ENCODE measurements around the gene DOCK8. TPM values are rescaled to one million over a fixed set of nuclear protein-coding genes. Genes with fewer than 3 reads are reported as not detected.

The DOCK8 gene
- total RNA-seq, 2 donors from 2014 or later, result 5.9 to 10.9 TPM

- H3K4me1 ChIP-seq, result no peaks in the 10 kb centered on the region
- no peak for ATAC-seq
- no peaks in the 10 kb centered on the region for H3K27me3 ChIP-seq
- no peaks in the 10 kb centered on the region for H3K9me3 ChIP-seq
- 92 to 95% methylated on average over 4 of the region's 4 CpGs for WGBS, 2 donors
- no peak for TF ChIP-seq POLR2A (IDR thresholded peaks at IDR 0.05)
- DNase-seq, result no peak
- intact Hi-C loops (cut with DNase I), result no loop called here
- no peak overlapping the region for H3K27ac ChIP-seq
- H3K36me3 ChIP-seq (replicated peaks in 1 of 2; ENCODE audit: insufficient read depth in 1 of 2, low read depth in 2 of 2), result no peaks in the 10 kb centered on the region
- H3K4me3 ChIP-seq, result no peak overlapping the region
Observed at GRCh38 chr9:318646-319045, 104.0 kb downstream of the DOCK8 start.

GRCh38 chr9:324971-325370 lies 110.3 kb downstream of the DOCK8 start:
- ATAC-seq, result no peak
- no peak for DNase-seq
- TF ChIP-seq, protein P1, sequence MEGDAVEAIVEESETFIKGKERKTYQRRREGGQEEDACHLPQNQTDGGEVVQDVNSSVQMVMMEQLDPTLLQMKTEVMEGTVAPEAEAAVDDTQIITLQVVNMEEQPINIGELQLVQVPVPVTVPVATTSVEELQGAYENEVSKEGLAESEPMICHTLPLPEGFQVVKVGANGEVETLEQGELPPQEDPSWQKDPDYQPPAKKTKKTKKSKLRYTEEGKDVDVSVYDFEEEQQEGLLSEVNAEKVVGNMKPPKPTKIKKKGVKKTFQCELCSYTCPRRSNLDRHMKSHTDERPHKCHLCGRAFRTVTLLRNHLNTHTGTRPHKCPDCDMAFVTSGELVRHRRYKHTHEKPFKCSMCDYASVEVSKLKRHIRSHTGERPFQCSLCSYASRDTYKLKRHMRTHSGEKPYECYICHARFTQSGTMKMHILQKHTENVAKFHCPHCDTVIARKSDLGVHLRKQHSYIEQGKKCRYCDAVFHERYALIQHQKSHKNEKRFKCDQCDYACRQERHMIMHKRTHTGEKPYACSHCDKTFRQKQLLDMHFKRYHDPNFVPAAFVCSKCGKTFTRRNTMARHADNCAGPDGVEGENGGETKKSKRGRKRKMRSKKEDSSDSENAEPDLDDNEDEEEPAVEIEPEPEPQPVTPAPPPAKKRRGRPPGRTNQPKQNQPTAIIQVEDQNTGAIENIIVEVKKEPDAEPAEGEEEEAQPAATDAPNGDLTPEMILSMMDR (IDR thresholded peaks at IDR 0.05), result no peak
- no peak for TF ChIP-seq POLR2A (IDR thresholded peaks at IDR 0.05)
- 91 to 100% methylated on average over 1 of the region's 1 CpG for WGBS, 2 donors
- intact Hi-C loops (cut with DNase I), result no loop called here
- H3K4me3 ChIP-seq, result no peak overlapping the region
- H3K36me3 ChIP-seq (replicated peaks in 1 of 2; ENCODE audit: insufficient read depth in 1 of 2, low read depth in 2 of 2), result no peaks in the 10 kb centered on the region
- H3K27me3 ChIP-seq, result no peaks in the 10 kb centered on the region
- H3K4me1 ChIP-seq, result no peaks in the 10 kb centered on the region
- no peaks in the 10 kb centered on the region for H3K9me3 ChIP-seq
- H3K27ac ChIP-seq, result no peak overlapping the region

DNA sequence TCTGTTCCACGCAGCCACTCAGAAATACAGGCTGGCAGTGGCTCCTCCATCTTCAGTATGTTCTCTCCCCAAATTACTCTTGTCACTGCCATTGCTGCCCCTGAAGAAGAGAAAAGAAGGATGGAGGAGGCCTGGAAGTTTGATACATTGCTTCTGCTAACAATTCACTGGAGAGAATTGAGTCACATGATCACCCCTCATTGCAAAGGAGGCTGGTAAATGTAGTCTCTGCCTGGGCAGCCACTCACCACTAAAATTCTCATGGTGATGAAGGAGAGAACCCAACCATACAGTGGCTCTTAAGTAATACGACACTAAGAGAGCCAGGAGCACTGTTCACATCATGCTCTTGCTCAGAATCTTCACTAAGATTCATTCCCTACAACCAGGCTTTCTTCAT lies 112.0 kb downstream of the DOCK8 start:
- intact Hi-C loops (cut with DNase I), result no loop called here
- Histone ChIP-seq H3K36me3 (replicated peaks in 1 of 2; ENCODE audit: insufficient read depth in 1 of 2, low read depth in 2 of 2) (no peaks in the 10 kb centered on the region), H3K4me1 (no peaks in the 10 kb centered on the region), H3K4me3 (no peak overlapping the region), H3K27me3 (no peaks in the 10 kb centered on the region), H3K27ac (no peak overlapping the region), H3K9me3 (no peaks in the 10 kb centered on the region)
- no peak for DNase-seq
- TF ChIP-seq, protein P1 (IDR thresholded peaks at IDR 0.05), result no peak
- no peak for TF ChIP-seq POLR2A (IDR thresholded peaks at IDR 0.05)
- ATAC-seq, result no peak
- WGBS, 2 donors, result 88 to 92% methylated on average over 2 of the region's 2 CpGs

DNA sequence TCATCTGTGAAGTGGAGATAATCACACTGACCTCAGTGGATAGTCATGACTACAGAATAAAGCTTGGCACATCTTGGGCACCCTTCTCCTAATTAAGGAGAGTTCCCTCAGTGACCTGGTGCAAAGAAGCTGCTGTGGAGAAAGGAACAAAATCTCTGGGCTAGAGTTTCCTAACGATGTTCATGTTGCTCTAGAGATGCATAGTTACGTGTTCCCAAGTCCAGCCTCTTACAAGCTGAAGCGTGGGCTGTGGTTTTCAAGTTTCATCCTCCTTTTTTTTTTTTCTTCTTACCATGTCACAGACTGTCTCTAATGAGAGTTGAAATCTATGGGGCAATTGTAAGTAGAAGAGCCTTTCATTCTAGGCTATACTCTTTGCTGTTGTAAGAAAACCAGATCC lies 113.8 kb downstream of the DOCK8 start:
- no peaks in the 10 kb centered on the region for H3K9me3 ChIP-seq
- TF ChIP-seq, protein P1 (IDR thresholded peaks at IDR 0.05), result no peak
- no peak for TF ChIP-seq POLR2A (IDR thresholded peaks at IDR 0.05)
- peaks cover 0 to 2% of the 10 kb centered on the region in 2 donors for H3K36me3 ChIP-seq (replicated peaks in 1 of 2; ENCODE audit: insufficient read depth in 1 of 2, low read depth in 2 of 2)
- H3K27ac ChIP-seq, result no peak overlapping the region
- no peak overlapping the region for H3K4me3 ChIP-seq
- no peak for ATAC-seq
- no peaks in the 10 kb centered on the region for H3K4me1 ChIP-seq
- no peak for DNase-seq
- 57 to 68% methylated on average over 3 of the region's 3 CpGs for WGBS, 2 donors
- H3K27me3 ChIP-seq, result no peaks in the 10 kb centered on the region
- intact Hi-C loops (cut with DNase I), result no loop called here

GRCh38 chr9:331197-331596 lies 116.5 kb downstream of the DOCK8 start:
- DNase-seq (no peak), ATAC-seq (no peak)
- Histone ChIP-seq H3K9me3 (no peaks in the 10 kb centered on the region), H3K4me3 (no peak overlapping the region), H3K36me3 (replicated peaks in 1 of 2; ENCODE audit: insufficient read depth in 1 of 2, low read depth in 2 of 2) (peaks cover 0 to 2% of the 10 kb centered on the region in 2 donors), H3K4me1 (peaks cover 6% of the 10 kb centered on the region), H3K27me3 (no peaks in the 10 kb centered on the region), H3K27ac (no peak overlapping the region)
- intact Hi-C loops (cut with DNase I), result no loop called here
- WGBS, 2 donors, result 58 to 83% methylated on average over 3 of the region's 3 CpGs
- TF ChIP-seq POLR2A (IDR thresholded peaks at IDR 0.05), result no peak
- TF ChIP-seq, protein P1 (IDR thresholded peaks at IDR 0.05), result no peak
